Measurements from ENCODE around the gene LZTS2.

Gene LZTS2

DNA sequence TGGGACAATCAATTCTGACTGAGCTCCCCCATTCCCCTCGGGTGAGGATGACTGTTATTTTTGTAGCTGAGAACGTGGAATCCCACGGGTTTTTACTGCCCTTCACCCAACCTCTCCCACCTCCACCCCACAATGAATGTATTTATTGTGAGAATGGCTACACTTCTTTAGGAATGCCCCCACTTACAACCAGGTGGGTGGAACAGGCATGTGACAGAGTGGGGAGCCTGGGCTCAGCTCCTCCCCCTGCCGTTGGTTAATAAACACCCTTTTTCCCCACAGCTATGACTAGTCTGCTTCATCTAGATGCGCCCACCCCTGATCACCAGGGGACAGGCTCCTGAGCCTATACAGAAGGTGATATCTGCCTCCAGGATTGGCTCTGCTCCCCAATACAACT lies 14.3 kb upstream of the LZTS2 start:
- TF ChIP-seq SNAI2 (CRISPR knock-in tag; IDR thresholded peaks at IDR 0.05): no peak
- no peak for TF ChIP-seq TOX (CRISPR knock-in tag; IDR thresholded peaks at IDR 0.05; ENCODE audit: borderline replicate concordance)
- TF ChIP-seq TSHZ2 (CRISPR knock-in tag; IDR thresholded peaks at IDR 0.05): no peak
- no peak for TF ChIP-seq PPARA (CRISPR knock-in tag; IDR thresholded peaks at IDR 0.05; ENCODE audit: borderline replicate concordance)
- TF ChIP-seq CSDC2 (CRISPR knock-in tag; IDR thresholded peaks at IDR 0.05): no peak
- TF ChIP-seq ZNF8 (CRISPR knock-in tag; IDR thresholded peaks at IDR 0.05): no peak
- TF ChIP-seq, protein P1, sequence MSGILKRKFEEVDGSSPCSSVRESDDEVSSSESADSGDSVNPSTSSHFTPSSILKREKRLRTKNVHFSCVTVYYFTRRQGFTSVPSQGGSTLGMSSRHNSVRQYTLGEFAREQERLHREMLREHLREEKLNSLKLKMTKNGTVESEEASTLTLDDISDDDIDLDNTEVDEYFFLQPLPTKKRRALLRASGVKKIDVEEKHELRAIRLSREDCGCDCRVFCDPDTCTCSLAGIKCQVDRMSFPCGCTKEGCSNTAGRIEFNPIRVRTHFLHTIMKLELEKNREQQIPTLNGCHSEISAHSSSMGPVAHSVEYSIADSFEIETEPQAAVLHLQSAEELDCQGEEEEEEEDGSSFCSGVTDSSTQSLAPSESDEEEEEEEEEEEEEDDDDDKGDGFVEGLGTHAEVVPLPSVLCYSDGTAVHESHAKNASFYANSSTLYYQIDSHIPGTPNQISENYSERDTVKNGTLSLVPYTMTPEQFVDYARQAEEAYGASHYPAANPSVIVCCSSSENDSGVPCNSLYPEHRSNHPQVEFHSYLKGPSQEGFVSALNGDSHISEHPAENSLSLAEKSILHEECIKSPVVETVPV (CRISPR knock-in tag; IDR thresholded peaks at IDR 0.05): no peak
- no peak for TF ChIP-seq ARNTL (CRISPR knock-in tag; IDR thresholded peaks at IDR 0.05; ENCODE audit: borderline replicate concordance, low read depth)
- no peak for TF ChIP-seq ZNF70 (CRISPR knock-in tag; IDR thresholded peaks at IDR 0.05)
- no peak for TF ChIP-seq BACH2 (CRISPR knock-in tag; IDR thresholded peaks at IDR 0.05; ENCODE audit: borderline replicate concordance)
- TF ChIP-seq, protein P2, sequence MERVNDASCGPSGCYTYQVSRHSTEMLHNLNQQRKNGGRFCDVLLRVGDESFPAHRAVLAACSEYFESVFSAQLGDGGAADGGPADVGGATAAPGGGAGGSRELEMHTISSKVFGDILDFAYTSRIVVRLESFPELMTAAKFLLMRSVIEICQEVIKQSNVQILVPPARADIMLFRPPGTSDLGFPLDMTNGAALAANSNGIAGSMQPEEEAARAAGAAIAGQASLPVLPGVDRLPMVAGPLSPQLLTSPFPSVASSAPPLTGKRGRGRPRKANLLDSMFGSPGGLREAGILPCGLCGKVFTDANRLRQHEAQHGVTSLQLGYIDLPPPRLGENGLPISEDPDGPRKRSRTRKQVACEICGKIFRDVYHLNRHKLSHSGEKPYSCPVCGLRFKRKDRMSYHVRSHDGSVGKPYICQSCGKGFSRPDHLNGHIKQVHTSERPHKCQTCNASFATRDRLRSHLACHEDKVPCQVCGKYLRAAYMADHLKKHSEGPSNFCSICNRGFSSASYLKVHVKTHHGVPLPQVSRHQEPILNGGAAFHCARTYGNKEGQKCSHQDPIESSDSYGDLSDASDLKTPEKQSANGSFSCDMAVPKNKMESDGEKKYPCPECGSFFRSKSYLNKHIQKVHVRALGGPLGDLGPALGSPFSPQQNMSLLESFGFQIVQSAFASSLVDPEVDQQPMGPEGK (CRISPR knock-in tag; IDR thresholded peaks at IDR 0.05; ENCODE audit: borderline replicate concordance): no peak
- TF ChIP-seq GLIS3 (CRISPR knock-in tag; IDR thresholded peaks at IDR 0.05): no peak
- no peak for TF ChIP-seq ISL1 (CRISPR knock-in tag; IDR thresholded peaks at IDR 0.05)
- TF ChIP-seq ZFP30 (CRISPR knock-in tag; IDR thresholded peaks at IDR 0.05): no peak
- no peak for TF ChIP-seq TCF4 (CRISPR knock-in tag; IDR thresholded peaks at IDR 0.05; ENCODE audit: borderline replicate concordance)
- TF ChIP-seq CREB5 (CRISPR knock-in tag; IDR thresholded peaks at IDR 0.05; ENCODE audit: low read depth): no peak
- ATAC-seq: no peak

DNA sequence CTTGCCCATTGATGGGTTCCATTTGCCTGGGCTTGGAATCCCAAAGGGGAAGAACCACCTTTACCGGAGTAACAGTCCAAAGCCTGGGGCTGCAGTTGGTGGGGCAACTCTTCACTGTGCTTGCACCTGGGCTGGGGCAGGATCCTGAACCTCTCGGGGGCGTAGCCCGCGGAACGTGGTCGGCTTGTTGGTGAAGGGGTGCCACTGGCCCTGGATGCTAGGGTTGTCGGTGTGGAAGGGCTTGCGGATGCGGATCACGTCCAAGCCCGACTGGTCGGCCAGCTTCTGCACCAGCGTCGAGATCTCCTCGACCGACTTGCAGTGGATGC lies 13.0 kb upstream of the LZTS2 start:
- no peak; the same call in 2 of the 3 replicates for ATAC-seq
- TF ChIP-seq, protein P2 (CRISPR knock-in tag; IDR thresholded peaks at IDR 0.05; ENCODE audit: borderline replicate concordance): no peak
- no peak for TF ChIP-seq ESRRG (CRISPR knock-in tag; IDR thresholded peaks at IDR 0.05)
- no peak for TF ChIP-seq ARNTL (CRISPR knock-in tag; IDR thresholded peaks at IDR 0.05; ENCODE audit: borderline replicate concordance, low read depth)
- TF ChIP-seq CSDC2 (CRISPR knock-in tag; IDR thresholded peaks at IDR 0.05): no peak
- TF ChIP-seq PPARA (CRISPR knock-in tag; IDR thresholded peaks at IDR 0.05; ENCODE audit: borderline replicate concordance): no peak
- TF ChIP-seq, protein P3, sequence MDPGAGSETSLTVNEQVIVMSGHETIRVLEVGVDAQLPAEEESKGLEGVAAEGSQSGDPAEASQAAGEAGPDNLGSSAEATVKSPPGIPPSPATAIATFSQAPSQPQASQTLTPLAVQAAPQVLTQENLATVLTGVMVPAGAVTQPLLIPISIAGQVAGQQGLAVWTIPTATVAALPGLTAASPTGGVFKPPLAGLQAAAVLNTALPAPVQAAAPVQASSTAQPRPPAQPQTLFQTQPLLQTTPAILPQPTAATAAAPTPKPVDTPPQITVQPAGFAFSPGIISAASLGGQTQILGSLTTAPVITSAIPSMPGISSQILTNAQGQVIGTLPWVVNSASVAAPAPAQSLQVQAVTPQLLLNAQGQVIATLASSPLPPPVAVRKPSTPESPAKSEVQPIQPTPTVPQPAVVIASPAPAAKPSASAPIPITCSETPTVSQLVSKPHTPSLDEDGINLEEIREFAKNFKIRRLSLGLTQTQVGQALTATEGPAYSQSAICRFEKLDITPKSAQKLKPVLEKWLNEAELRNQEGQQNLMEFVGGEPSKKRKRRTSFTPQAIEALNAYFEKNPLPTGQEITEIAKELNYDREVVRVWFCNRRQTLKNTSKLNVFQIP (CRISPR knock-in tag; IDR thresholded peaks at IDR 0.05; ENCODE audit: borderline replicate concordance, low read depth): no peak
- no peak for TF ChIP-seq TSHZ2 (CRISPR knock-in tag; IDR thresholded peaks at IDR 0.05)
- TF ChIP-seq TOX (CRISPR knock-in tag; IDR thresholded peaks at IDR 0.05; ENCODE audit: borderline replicate concordance): no peak
- TF ChIP-seq ZNF70 (CRISPR knock-in tag; IDR thresholded peaks at IDR 0.05): no peak
- TF ChIP-seq CREB5 (CRISPR knock-in tag; IDR thresholded peaks at IDR 0.05; ENCODE audit: low read depth): no peak
- no peak for TF ChIP-seq ZNF565 (CRISPR knock-in tag; conservative IDR thresholded peaks at IDR 0.05; ENCODE audit: low read depth)
- TF ChIP-seq SNAI2 (CRISPR knock-in tag; IDR thresholded peaks at IDR 0.05): no peak
- TF ChIP-seq, protein P1 (CRISPR knock-in tag; IDR thresholded peaks at IDR 0.05): no peak
- TF ChIP-seq ZFP30 (CRISPR knock-in tag; IDR thresholded peaks at IDR 0.05): no peak
- no peak for TF ChIP-seq ZC3H10 (CRISPR knock-in tag; IDR thresholded peaks at IDR 0.05)

Measured in SK-N-SH treated with all-trans-retinoic acid at 6 μM for 48 hours (cell line).